Esophagus squamous epithelium (tissue), 4 donors: ENCODE results near the gene LSM14B.
A peak's percentile ranks its signal among the peaks of the same experiment; 100 is the strongest.

ENCODE experiments used
- POLR2A ChIP-seq, 4 donors: fragments of 450-650 bp; IDR thresholded peaks; one replicate each; pipeline ENCODE4 v1.6.1; 2017; ENCODE audit warnings: antibody characterized with exemption in 4 of 4, mild to moderate bottlenecking in 4 of 4, moderate library complexity in 3 of 4
- TF ChIP-seq, protein P1 (sequence below), 6 experiments: fragments of 450-650 bp in 4 of 6; fragments of 200-600 bp in 2 of 6; sonication (generic) in 2 of 6; IDR thresholded peaks; one replicate each; pipeline ENCODE4 v1.5.1; 2016 to 2019; ENCODE audit warnings: antibody characterized with exemption in 6 of 6, mild to moderate bottlenecking in 4 of 6, moderate library complexity in 4 of 6

DNA sequence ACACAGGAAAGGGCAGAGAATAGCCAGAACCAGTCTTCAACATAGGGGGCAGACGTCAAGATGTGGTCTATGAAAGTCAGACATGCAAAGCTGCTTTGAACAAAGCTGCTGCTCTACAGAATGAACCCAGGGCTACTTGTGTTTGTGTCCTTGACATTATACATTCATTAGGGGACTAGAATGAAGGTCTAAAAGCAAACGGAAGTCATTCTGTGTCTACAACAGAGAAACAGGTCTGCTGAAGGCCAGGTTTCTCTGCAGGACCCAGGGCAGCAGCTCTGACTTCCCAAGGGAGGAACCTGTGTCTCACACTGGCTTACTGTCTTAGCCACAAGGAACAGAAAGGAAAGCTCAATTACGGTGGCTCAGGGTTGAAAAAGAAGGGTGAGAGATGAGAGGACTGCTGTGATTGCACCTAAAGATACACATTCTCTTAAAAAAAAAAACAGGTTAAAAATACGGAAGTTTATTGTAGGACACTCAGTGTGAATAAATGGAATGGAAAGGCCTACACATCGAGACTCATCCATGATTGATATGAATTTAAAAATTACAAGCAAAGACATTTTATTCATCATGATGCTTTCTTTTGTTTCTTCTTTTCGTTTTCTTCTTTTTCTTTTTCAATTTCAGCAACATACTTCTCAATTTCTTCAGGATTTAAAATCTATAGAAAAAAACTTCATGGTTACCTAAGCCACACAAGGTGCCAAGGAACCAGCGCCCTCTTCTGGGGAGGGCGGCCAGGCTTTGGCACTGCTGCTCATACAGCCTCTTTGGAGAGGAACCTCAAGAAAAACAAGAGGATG lies 14.2 kb downstream of the LSM14B start:
- TF ChIP-seq, protein P1, sequence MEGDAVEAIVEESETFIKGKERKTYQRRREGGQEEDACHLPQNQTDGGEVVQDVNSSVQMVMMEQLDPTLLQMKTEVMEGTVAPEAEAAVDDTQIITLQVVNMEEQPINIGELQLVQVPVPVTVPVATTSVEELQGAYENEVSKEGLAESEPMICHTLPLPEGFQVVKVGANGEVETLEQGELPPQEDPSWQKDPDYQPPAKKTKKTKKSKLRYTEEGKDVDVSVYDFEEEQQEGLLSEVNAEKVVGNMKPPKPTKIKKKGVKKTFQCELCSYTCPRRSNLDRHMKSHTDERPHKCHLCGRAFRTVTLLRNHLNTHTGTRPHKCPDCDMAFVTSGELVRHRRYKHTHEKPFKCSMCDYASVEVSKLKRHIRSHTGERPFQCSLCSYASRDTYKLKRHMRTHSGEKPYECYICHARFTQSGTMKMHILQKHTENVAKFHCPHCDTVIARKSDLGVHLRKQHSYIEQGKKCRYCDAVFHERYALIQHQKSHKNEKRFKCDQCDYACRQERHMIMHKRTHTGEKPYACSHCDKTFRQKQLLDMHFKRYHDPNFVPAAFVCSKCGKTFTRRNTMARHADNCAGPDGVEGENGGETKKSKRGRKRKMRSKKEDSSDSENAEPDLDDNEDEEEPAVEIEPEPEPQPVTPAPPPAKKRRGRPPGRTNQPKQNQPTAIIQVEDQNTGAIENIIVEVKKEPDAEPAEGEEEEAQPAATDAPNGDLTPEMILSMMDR (IDR thresholded peaks at IDR 0.05) = peak; percentile 65 to 79 (median 76)
- no peak for TF ChIP-seq POLR2A (IDR thresholded peaks at IDR 0.05)
